GM10266 (cell line): ENCODE measurements around the gene EFNB1.

Experiments used
- DNase-seq: peaks from one replicate; pipeline ENCODE4 v3.0.0; 2012; ENCODE audit errors: extremely low spot score
- CTCF ChIP-seq: IDR thresholded peaks from 2 replicates; pipeline ENCODE4 v1.5.1; 2012; ENCODE audit warnings: mild to moderate bottlenecking, low read depth; ENCODE audit not compliant: control insufficient read depth, insufficient read depth; ENCODE audit errors: missing control alignments

The EFNB1 gene

GRCh38 chrX:68833855-68834331 is 5.1 kb downstream of the EFNB1 start:
- TF ChIP-seq CTCF: no peak
- DNase-seq: no peak

- no peak for TF ChIP-seq CTCF
- no peak for DNase-seq
Measured at GRCh38 chrX:68834371-68835103, 5.7 kb downstream of the EFNB1 start.

GRCh38 chrX:68835104-68835442 is 6.3 kb downstream of the EFNB1 start:
- DNase-seq: no peak
- TF ChIP-seq CTCF: no peak

GRCh38 chrX:68835468-68835867 is 6.6 kb downstream of the EFNB1 start:
- no peak for TF ChIP-seq CTCF
- no peak for DNase-seq

- TF ChIP-seq CTCF: no peak
- no peak for DNase-seq
Measured at GRCh38 chrX:68837119-68837518, 8.3 kb downstream of the EFNB1 start.

GRCh38 chrX:68838571-68838910 is 9.7 kb downstream of the EFNB1 start:
- TF ChIP-seq CTCF: no peak
- DNase-seq: no peak

GRCh38 chrX:68839771-68840170 is 10.9 kb downstream of the EFNB1 start:
- no peak for TF ChIP-seq CTCF
- DNase-seq: no peak
